HG03432 (cell line): ENCODE data around the gene SPATA31E1.

Source experiments
- ATAC-seq: cut with Tn5 transposase; IDR thresholded peaks from one replicate; pipeline ENCODE4 v1.9.1; 2021; ENCODE audit warnings: mild to moderate bottlenecking, moderate library complexity; ENCODE audit not compliant: unreplicated experiment

Gene SPATA31E1

GRCh38 chr9:87862536-87863268, 20.0 kb upstream of the SPATA31E1 start:
- ATAC-seq, result no peak

GRCh38 chr9:87863882-87864465, 18.7 kb upstream of the SPATA31E1 start:
- no peak for ATAC-seq

GRCh38 chr9:87864915-87865314, 17.8 kb upstream of the SPATA31E1 start:
- ATAC-seq, result no peak

GRCh38 chr9:87865626-87866025, 17.1 kb upstream of the SPATA31E1 start:
- ATAC-seq, result no peak

- ATAC-seq, result no peak
Measured at GRCh38 chr9:87867391-87867790, 15.3 kb upstream of the SPATA31E1 start.

GRCh38 chr9:87868175-87868574, 14.5 kb upstream of the SPATA31E1 start:
- no peak for ATAC-seq

- ATAC-seq, result no peak
Measured at GRCh38 chr9:87868635-87869034, 14.0 kb upstream of the SPATA31E1 start.

GRCh38 chr9:87869082-87869481, 13.6 kb upstream of the SPATA31E1 start:
- ATAC-seq, result no peak

- ATAC-seq, result no peak
Measured at GRCh38 chr9:87871425-87872078, 11.1 kb upstream of the SPATA31E1 start.

- no peak for ATAC-seq
Measured at GRCh38 chr9:87872079-87872624, 10.5 kb upstream of the SPATA31E1 start.

GRCh38 chr9:87873607-87874303, 8.9 kb upstream of the SPATA31E1 start:
- ATAC-seq, result no peak

- ATAC-seq, result no peak
Measured at GRCh38 chr9:87874304-87874623, 8.4 kb upstream of the SPATA31E1 start.

GRCh38 chr9:87875060-87875459, 7.6 kb upstream of the SPATA31E1 start:
- no peak for ATAC-seq

- no peak for ATAC-seq
Measured at GRCh38 chr9:87875831-87876545, 6.7 kb upstream of the SPATA31E1 start.

- ATAC-seq, result no peak
Measured at GRCh38 chr9:87876708-87877107, 6.0 kb upstream of the SPATA31E1 start.

- no peak for ATAC-seq
Measured at GRCh38 chr9:87878989-87879511, 3.6 kb upstream of the SPATA31E1 start.

- no peak for ATAC-seq
Measured at GRCh38 chr9:87880116-87880515, 2.6 kb upstream of the SPATA31E1 start.

GRCh38 chr9:87880683-87881082, 2.0 kb upstream of the SPATA31E1 start:
- no peak for ATAC-seq

GRCh38 chr9:87883274-87883673, 597 bp downstream of the SPATA31E1 start:
- no peak for ATAC-seq

- ATAC-seq, result no peak
Measured at GRCh38 chr9:87883990-87884389, 1.3 kb downstream of the SPATA31E1 start.
